GM21576 (cell line): ENCODE data around the gene MAGEA8.
"Not testable (repeated sequence)": the region's sequence is repeated elsewhere in the genome, so short reads cannot be mapped to it uniquely, and the experiment has no call there.

ENCODE experiments used
- ATAC-seq: cut with Tn5 transposase; IDR thresholded peaks from one replicate; pipeline ENCODE4 v1.9.1; 2021; ENCODE audit warnings: mild to moderate bottlenecking, moderate library complexity; ENCODE audit not compliant: unreplicated experiment

The MAGEA8 gene

DNA sequence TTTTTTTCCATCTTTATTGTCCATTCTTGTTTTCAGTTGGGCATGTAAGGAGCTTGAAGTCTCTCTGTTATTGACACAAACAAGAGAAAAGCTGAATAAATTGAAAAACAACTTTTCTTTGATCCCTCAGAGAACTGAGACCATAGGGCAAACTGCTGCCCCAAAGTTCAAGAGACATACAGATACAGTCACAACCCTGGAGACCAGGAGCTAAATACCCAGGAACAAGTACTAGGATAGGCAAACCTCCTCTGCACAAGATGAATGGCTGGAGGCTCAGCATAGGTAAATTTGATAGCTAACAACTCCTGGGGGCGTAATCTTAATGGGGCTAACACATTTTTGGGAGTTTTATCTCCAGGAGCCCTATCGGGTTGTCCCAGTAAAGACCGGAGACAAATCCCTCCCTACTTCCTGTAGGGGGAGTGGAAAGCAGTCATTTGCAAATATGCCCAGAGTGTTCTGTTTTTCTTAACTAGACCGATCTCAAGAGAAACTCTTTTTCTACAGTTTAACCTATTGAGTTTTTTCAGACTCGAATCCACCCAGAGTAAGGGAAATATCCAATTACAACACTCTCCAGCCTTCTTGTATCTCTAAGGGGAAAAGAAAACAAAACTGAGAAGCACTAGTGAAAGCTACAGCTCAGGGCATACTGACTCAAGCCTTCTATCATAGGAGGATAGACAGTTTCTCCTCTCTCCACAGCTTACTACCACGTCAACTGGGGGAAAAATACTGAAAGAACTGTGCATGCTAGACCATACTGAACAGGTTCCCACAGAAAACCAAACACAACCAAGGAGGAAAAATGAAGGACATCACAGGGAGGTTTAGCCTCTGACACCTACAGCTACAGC, 23.1 kb downstream of the MAGEA8 start:
- peak; percentile 68 for ATAC-seq

DNA sequence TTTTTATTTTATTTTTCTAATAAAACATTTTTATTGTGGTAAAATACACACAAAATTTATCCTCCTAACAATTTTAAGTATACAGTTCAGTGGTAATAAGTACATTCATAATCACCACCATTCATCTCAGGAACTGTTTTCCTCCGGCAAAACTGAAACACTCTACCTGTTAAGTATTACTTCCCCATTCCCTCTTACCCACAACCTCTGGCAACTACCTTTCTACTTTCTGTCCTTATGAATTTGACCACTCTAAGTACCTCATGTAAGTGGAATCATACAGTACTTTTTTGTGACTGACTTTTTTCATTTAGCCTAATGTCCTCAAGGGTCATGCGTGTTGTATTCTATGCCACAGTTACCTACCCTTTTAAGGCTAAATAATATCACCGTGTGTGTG, 27.3 kb downstream of the MAGEA8 start:
- ATAC-seq: peak; percentile 62

DNA sequence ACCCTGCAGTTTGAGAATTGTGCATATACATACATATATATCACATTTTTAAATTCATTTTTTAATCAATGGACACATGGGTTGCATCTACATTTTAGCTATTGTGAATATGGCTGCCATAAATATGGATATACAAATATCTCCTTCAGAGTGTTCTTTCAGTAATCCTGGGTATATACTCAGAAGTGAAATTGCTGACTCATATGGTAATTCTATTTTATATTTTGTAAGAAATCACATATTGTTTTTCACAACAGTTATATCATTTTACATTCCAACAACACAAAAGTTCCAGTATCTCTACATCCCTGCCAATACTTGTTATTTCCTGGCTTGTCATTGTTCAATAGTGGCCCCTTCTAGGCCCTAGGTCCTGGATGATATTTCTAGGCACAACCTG, 27.7 kb downstream of the MAGEA8 start:
- ATAC-seq: no peak

DNA sequence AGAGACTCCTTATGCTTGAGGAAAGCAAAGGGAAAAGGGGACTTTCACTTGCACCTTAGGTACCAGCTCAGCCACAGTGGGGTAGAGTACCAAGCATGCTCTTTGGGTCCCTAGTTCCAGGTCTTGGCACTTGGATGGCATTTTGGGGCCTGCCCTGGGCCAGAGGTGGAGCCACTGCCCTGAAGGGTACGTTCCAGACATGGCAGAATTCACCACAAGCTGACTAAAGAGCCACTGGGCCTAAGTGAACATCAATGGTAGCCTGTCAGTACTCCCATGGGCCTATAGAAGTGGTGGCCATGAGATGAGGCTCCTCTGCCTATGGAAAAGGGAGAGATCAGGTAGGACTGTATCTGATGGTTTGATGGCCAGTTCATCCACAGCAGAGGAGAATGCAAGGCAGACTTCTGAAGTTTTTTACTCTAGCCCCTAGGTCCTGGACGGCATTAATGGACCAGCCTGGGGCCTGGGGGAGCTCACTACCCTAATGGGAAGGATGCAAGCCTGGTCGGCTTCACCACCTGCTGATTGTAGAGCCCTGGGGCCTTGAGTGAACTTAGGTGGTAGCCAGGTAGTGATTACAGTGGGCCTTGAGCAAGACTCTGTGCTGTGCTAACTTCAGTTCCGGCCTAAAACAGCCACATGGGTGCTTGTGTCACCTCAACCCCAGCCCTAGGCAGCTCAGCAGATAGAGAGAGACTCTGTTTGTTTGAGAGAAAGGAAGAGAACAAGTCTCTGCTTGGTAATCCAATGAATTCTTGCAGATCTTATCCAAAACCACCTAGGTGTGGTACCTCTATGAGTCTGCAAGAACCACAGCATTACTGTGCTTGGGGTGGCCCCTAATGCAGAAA, 28.6 kb downstream of the MAGEA8 start:
- ATAC-seq: no peak

DNA sequence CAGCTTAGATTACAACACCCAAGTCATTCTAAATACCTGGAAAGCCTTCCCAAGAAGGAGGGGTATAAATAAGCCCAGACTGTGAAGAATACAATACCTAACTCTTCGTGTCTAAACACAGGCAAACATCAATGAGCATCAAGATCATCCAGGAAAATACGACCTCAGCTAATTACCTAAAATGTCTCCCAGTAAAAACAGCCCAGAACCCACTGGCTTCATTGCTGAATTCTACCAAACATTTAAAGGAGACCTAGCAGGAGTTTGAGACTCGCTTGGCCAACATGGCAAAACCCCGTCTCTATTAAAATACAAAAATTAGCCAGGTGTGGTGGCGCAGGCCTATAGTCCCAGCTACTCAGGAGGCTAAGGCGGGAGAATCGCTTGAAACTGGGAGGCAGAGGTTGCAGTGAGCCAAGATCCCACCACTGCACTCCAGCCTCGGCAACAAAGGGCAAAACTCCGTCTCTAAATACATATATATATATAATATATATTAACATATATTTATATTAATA, 29.3 kb downstream of the MAGEA8 start:
- ATAC-seq: no peak

DNA sequence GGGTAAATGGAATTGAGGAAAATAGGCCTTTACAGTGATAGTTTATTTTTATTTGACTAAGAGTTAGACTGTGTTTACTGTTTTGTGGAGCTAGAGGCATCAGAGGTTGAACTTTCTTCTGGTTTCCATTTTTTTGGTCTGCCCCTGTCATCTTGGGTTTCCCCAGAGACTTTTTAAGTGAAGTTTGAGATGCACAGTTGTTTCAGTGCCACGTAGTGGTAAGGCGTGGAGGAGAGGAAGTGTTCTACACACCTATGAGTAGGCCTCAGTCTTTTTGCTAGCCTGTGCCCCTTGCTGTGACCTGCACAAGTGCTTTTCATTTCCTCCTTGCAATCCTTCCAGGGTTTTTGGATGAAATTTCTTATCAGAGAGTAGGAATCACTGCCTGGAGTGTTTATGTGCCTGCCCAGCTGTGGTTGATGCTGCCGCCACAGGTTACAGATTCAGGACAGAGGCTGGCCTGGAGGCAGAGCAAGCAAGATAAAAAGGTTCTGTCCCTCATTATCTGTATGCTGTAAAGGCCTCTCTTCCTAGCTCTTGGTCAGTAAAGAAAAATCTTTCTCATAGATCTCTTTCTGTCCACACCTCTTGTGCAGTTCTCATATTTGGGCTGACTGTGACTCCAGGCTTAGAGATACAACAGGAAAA, 35.9 kb downstream of the MAGEA8 start:
- ATAC-seq: peak; percentile 91

DNA sequence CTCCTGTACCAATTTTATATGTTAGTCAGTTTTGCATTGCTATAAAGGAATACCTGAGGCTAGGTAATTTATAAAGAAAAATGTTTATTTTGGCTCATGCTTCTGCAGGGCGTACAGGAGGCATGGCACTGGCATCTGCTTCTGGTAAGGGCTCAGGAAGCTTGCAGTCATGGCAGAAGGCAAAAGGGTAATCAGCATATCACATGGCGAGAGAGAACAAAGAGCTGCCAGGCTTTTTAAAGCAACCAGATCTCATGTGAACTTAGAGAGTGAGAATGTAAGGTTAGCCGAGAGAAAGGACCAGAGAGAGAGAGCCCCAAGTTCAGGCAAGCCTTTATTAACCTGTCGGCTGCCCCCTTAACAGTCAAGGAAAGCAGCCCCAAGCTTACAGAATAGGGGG, 42.9 kb downstream of the MAGEA8 start:
- not testable (repeated sequence) for ATAC-seq

DNA sequence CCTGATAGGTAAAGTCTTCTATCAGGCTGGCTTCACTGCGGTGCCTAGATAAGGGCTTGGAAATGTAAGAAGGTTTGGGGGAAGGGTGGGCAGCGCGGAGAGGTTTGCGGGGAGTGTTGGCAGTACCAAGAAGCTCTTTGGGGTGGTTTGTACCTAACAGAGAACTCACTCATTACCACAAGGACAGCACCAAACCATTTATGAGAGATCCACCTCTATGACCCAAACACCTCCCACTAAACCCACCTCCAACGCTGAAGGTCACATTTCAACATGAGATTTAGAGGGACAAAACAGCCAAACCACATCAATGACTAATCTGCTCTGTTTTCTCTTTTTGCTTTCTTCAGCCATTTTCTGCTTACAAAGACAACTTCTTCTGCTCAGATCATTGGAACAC, 43.5 kb downstream of the MAGEA8 start:
- ATAC-seq: not testable (repeated sequence)

DNA sequence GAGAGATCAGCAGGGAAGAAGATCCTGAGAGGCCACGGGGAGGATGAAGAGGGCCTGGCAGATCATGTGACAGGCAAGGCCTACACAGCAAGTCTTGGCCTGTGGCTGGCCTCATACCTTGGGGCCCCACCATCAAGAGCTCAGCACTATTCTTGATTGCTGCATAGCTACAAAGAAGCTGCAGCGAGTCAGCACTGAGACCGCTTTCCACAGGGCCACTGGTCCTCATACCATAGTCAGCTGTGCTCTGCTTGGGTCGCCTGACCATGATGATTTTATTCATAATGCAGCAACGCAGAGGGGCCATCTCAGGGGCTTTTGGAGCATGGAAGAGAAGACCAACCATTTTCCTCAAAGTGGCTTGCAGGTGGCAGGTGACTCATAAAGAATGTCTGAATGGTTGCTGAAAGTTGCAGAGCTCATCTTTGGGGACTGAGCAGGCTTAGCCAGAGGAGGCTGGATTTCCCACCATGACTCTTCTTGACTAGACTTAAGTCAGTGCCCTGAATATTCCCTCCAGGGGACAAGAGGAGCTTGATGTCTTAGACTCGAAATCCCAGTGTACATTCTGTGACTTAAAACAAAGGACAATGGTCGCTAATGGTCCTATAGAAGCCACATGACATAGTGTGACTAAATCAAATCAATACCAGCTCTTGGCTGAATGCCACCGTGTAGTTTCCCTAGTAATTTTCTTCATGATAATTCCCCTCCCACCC, 46.4 kb downstream of the MAGEA8 start:
- not testable (repeated sequence) for ATAC-seq

DNA sequence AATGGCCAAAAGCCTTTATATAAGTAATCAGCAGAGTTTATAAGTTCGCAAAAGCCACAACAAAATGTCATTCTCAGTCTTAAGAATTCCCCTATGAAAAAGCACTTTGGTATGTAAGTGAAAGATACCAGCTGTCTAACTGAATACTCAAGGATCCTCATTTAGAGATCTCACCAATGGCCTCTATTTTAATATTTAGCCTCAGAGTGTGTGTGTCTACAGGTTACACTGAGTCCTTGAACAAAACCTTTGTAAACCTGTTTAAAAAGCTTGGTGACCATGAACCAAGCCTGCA, 46.9 kb downstream of the MAGEA8 start:
- not testable (repeated sequence) for ATAC-seq

DNA sequence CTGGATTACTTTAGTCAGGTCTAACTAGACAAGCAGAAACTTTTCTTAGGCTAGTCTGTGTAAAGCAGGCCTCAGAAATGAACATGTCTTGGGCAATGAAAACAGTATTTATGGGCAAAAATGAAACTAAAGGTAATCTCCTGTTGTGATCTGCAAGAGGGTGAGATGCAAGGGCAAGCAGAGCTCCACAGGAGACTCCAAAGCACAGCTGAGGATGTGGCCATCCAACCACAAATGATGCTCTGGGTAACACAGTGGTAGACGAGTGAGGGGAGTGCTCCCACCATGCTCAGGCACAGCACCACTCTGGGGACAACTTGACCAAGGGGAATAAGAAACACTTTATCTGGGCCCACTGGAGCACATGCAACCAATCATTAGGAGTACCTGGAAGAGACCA, 47.7 kb downstream of the MAGEA8 start:
- ATAC-seq: not testable (repeated sequence)

DNA sequence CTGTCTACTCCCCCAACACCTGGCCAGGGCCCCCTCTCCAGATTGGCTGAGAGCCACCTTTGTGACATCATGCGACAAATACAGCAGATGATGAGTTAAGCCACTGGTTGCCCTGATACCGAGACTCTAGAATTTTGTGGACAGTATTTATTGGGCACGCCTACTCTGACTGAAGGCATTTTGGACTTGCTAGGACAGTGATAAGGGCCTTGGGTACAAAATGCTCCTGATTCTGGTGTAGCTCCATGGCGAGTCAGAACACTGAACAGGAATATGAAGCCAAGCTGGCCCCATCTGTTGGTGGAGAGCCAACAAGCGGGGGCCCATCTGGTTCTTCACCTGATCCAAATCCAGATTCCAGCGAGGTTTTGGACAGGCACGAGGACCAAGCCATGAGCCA, 48.4 kb downstream of the MAGEA8 start, which contains the start of gene HSFX4:
TSS of gene HSFX4 (plus strand) at position 174 of the 400 bp plus-strand sequence. CDS start at position 246, 72 bp downstream.
- not testable (repeated sequence) for ATAC-seq

DNA sequence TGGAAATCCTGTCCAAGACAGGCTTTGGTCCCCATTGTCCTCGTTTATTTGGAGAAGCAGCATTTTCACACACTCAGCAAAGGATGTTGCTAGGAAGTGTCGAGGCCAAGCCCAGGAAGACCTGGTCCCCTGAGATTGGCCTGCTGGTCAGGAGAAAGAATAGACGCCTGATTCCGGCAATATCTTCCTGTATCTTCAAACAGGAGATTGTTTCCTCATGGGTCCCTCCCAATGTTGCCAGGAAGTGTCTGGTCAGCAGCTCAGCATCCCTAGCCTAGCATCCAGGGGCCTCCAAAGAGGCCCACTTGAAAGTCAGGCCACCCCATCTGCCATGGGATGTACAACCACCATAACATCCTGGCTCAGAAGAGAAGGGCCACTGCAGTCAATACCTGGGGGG, 50.4 kb downstream of the MAGEA8 start:
- ATAC-seq: not testable (repeated sequence)

DNA sequence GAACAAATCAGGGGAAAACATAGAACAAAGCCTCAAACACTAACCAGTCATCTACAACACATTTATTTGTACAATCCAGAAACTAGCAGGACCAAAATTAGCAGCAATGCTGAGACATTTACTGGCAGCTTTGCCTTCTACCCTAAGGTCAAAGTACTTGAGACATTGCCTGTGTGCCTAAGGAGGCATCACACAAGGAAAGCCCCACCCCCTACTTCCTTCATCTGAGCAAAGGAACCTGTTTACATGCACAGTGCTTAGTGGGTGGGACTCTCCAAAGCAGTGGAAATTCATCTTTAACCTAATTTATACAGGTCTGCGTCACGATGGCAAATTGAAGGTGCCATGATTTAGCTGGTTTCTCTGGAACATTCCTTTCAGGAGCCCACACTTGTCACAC, 51.2 kb downstream of the MAGEA8 start:
- ATAC-seq: not testable (repeated sequence)

DNA sequence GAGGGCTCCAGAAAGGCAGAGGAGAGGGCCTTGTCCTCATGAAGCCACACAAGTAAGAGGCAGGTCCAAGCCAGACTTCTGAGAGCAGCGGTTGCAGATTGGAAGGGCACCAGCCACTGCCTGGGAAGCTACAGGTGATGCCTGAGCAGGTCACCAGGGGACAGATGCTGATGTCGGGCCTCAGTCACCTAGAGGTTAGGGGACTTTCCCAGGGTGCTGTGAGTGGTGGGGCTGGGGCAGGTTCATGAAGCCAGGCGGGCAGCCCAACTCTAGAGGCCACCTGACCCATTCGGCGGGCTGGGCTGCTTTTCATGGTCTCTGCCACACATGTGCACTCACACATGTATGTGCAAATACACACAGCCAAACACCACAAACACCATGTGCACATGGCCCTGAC, 52.0 kb downstream of the MAGEA8 start:
- ATAC-seq: not testable (repeated sequence)

DNA sequence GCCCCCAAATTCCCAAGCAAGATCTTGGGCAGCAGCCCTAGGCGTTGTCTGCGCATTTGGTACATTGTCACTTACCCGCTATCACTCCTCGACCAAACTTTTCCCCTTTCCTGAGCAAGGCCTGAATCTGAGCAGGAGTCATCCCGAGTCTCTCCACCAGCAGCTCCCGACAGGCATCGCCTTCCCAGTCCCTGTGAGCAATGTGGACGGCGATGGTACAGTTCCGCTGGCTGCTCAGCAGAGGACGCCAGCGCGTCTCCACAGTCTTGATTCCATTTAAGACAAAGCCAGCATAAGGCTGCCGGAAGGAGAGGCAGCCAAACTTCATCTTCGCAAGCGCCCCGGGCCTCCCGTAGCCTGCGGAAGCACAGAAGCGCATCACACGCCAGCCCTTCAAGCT, 52.6 kb downstream of the MAGEA8 start:
- ATAC-seq: not testable (repeated sequence)
